SK-N-SH treated with all-trans-retinoic acid at 6 μM for 48 hours (cell line): ENCODE data around the gene EPHA4.

ENCODE experiments used
- ARNTL ChIP-seq: fragments of 450-650 bp; formaldehyde crosslinking; IDR thresholded peaks from 2 replicates; pipeline ENCODE4 v1.5.0; 2020; ENCODE audit warnings: low read depth, mild to moderate bottlenecking, moderate library complexity, borderline replicate concordance
- BACH2 ChIP-seq: fragments of 250-450 bp; sonication (Bioruptor Pico); IDR thresholded peaks from 2 replicates; pipeline ENCODE4 v1.9.0; 2021; ENCODE audit warnings: mild to moderate bottlenecking, borderline replicate concordance
- ISL1 ChIP-seq: fragments of 250-450 bp; sonication (Bioruptor Pico); IDR thresholded peaks from 2 replicates; pipeline ENCODE4 v2.1.2; 2022; ENCODE audit warnings: mild to moderate bottlenecking, moderate library complexity
- OSR1 ChIP-seq: fragments of 250-450 bp; sonication (Bioruptor Pico); IDR thresholded peaks from 2 replicates; pipeline ENCODE4 v1.8.0; 2022; ENCODE audit warnings: moderate library complexity, mild to moderate bottlenecking, inconsistent platforms
- PPARA ChIP-seq: fragments of 250-450 bp; sonication (Bioruptor Pico); IDR thresholded peaks from 2 replicates; pipeline ENCODE4 v1.5.0; 2020; ENCODE audit warnings: mild to moderate bottlenecking, borderline replicate concordance
- RARB ChIP-seq: fragments of 250-450 bp; sonication (Bioruptor Pico); IDR thresholded peaks from 2 replicates; pipeline ENCODE4 v1.8.0; 2021; ENCODE audit warnings: mild to moderate bottlenecking, moderate library complexity
- TCF4 ChIP-seq: fragments of 250-450 bp; sonication (Bioruptor Pico); IDR thresholded peaks from 2 replicates; pipeline ENCODE4 v1.8.0; 2021; ENCODE audit warnings: mild to moderate bottlenecking, moderate library complexity, borderline replicate concordance
- TOX ChIP-seq: fragments of 250-450 bp; sonication (Bioruptor Pico); IDR thresholded peaks from 2 replicates; pipeline ENCODE4 v1.8.0; 2021; ENCODE audit warnings: mild to moderate bottlenecking, moderate library complexity, borderline replicate concordance
- ZFP3 ChIP-seq: fragments of 250-450 bp; sonication (Bioruptor Pico); IDR thresholded peaks from 2 replicates; pipeline ENCODE4 v1.5.0; 2020; ENCODE audit warnings: mild to moderate bottlenecking, moderate library complexity
- ZFP30 ChIP-seq: fragments of 450-650 bp; formaldehyde crosslinking; IDR thresholded peaks from 2 replicates; pipeline ENCODE4 v1.5.0; 2022; ENCODE audit warnings: mild to moderate bottlenecking, moderate library complexity
- ZNF565 ChIP-seq: fragments of 450-650 bp; formaldehyde crosslinking; conservative IDR thresholded peaks from 2 replicates; pipeline ENCODE4 v1.5.0; 2020; ENCODE audit warnings: low read depth, mild to moderate bottlenecking, moderate library complexity
- TF ChIP-seq, protein P1 (sequence below): fragments of 250-450 bp; sonication (Bioruptor Pico); IDR thresholded peaks from 2 replicates; pipeline ENCODE4 v1.5.1; 2020; ENCODE audit warnings: low read depth, mild to moderate bottlenecking, moderate library complexity
- TF ChIP-seq, protein P2 (sequence below): fragments of 250-450 bp; sonication (Bioruptor Pico); IDR thresholded peaks from 2 replicates; pipeline ENCODE4 v1.8.0; 2020; ENCODE audit warnings: mild to moderate bottlenecking, moderate library complexity, borderline replicate concordance
- TF ChIP-seq, protein P3 (sequence below): fragments of 250-450 bp; sonication (Bioruptor Pico); IDR thresholded peaks from 2 replicates; pipeline ENCODE4 v1.5.0; 2020; ENCODE audit warnings: mild to moderate bottlenecking, moderate library complexity

DNA sequence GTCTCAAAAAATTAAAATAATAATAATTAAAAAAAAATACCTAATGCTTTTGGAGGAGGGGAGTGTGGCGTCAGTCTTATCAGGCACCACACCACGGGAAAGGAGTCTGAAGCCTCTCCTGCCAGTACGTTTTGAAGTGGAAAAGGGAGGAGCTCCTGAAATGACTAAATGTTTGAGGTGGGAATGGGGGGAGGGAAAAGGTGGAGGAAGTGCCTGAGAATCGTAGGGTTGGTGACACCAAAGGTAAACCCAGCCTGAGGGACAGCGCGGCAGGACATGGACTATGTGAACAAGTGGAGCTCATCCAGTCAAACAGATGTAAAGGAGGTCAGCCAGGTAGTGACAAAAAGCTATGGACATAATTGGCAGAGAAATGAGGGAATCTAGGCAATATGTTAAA is 42.2 kb upstream of the EPHA4 start:
- TF ChIP-seq, protein P1, sequence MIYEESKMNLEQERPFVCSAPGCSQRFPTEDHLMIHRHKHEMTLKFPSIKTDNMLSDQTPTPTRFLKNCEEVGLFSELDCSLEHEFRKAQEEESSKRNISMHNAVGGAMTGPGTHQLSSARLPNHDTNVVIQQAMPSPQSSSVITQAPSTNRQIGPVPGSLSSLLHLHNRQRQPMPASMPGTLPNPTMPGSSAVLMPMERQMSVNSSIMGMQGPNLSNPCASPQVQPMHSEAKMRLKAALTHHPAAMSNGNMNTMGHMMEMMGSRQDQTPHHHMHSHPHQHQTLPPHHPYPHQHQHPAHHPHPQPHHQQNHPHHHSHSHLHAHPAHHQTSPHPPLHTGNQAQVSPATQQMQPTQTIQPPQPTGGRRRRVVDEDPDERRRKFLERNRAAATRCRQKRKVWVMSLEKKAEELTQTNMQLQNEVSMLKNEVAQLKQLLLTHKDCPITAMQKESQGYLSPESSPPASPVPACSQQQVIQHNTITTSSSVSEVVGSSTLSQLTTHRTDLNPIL (CRISPR knock-in tag), result no peak
- TF ChIP-seq, protein P2, sequence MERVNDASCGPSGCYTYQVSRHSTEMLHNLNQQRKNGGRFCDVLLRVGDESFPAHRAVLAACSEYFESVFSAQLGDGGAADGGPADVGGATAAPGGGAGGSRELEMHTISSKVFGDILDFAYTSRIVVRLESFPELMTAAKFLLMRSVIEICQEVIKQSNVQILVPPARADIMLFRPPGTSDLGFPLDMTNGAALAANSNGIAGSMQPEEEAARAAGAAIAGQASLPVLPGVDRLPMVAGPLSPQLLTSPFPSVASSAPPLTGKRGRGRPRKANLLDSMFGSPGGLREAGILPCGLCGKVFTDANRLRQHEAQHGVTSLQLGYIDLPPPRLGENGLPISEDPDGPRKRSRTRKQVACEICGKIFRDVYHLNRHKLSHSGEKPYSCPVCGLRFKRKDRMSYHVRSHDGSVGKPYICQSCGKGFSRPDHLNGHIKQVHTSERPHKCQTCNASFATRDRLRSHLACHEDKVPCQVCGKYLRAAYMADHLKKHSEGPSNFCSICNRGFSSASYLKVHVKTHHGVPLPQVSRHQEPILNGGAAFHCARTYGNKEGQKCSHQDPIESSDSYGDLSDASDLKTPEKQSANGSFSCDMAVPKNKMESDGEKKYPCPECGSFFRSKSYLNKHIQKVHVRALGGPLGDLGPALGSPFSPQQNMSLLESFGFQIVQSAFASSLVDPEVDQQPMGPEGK, result no peak
- no peak for TF ChIP-seq ZFP3 (CRISPR knock-in tag)
- no peak for TF ChIP-seq ZNF565 (CRISPR knock-in tag)
- no peak for TF ChIP-seq TOX (CRISPR knock-in tag)
- TF ChIP-seq ARNTL (CRISPR knock-in tag), result no peak
- no peak for TF ChIP-seq ZFP30 (CRISPR knock-in tag)
- TF ChIP-seq BACH2 (CRISPR knock-in tag), result no peak
- TF ChIP-seq, protein P3, sequence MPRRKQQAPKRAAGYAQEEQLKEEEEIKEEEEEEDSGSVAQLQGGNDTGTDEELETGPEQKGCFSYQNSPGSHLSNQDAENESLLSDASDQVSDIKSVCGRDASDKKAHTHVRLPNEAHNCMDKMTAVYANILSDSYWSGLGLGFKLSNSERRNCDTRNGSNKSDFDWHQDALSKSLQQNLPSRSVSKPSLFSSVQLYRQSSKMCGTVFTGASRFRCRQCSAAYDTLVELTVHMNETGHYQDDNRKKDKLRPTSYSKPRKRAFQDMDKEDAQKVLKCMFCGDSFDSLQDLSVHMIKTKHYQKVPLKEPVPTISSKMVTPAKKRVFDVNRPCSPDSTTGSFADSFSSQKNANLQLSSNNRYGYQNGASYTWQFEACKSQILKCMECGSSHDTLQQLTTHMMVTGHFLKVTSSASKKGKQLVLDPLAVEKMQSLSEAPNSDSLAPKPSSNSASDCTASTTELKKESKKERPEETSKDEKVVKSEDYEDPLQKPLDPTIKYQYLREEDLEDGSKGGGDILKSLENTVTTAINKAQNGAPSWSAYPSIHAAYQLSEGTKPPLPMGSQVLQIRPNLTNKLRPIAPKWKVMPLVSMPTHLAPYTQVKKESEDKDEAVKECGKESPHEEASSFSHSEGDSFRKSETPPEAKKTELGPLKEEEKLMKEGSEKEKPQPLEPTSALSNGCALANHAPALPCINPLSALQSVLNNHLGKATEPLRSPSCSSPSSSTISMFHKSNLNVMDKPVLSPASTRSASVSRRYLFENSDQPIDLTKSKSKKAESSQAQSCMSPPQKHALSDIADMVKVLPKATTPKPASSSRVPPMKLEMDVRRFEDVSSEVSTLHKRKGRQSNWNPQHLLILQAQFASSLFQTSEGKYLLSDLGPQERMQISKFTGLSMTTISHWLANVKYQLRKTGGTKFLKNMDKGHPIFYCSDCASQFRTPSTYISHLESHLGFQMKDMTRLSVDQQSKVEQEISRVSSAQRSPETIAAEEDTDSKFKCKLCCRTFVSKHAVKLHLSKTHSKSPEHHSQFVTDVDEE (CRISPR knock-in tag), result no peak
- no peak for TF ChIP-seq PPARA (CRISPR knock-in tag)
- no peak for TF ChIP-seq TCF4
- TF ChIP-seq RARB (CRISPR knock-in tag), result no peak
- TF ChIP-seq ISL1, result no peak
- TF ChIP-seq OSR1 (CRISPR knock-in tag), result no peak
